ENCODE results near the gene CRIP3.

GRCh38 chr6:43268782-43269272 is 39.8 kb downstream of the CRIP3 start:
- TF ChIP-seq CTCF (conservative IDR thresholded peaks at IDR 0.05), result no peak
- no peak for TF ChIP-seq EZH2 (IDR thresholded peaks at IDR 0.05; ENCODE audit: low read depth)

All from PC-9 (cell line).